Panc1 (cell line): Measurements from ENCODE around the gene TRABD2B. TPM values are rescaled to one million over a fixed set of nuclear protein-coding genes. Genes with fewer than 3 reads are reported as not detected.

Experiments used
- ATAC-seq: fragments of 200-7000 bp; cut with Tn5 transposase; 2 replicates; pipeline ENCODE4 v1.9.1; 2020; ENCODE audit warnings: mild to moderate bottlenecking, moderate library complexity
- BruUV-seq: library from RNA; stranded (reverse); fragments of 400-500 nt; replicated peaks from 2 replicates; lab custom pipeline; 2021; lab: Mats Ljungman, UMichigan
- CTCF ChIA-PET: fragments of 300-600 bp; sonication (Branson Sonifier 250); formaldehyde crosslinking; loops from one replicate; lab custom pipeline; 2022; ENCODE audit warnings: antibody characterized with exemption; lab: Charles Lee
- POLR2A ChIA-PET: fragments of 300-600 bp; sonication (Branson Sonifier 250); formaldehyde crosslinking; loops from one replicate; lab custom pipeline; 2022; ENCODE audit warnings: antibody characterized with exemption; lab: Charles Lee
- DNase-seq: peaks from one replicate; pipeline ENCODE4 v3.0.0-alpha.2; 2010; ENCODE audit warnings: low read depth, low spot score
- H3K27ac ChIP-seq: 2 replicates; pipeline ENCODE4 v1.5.1; 2011; ENCODE audit warnings: mild to moderate bottlenecking, low read length, inconsistent platforms
- H3K27me3 ChIP-seq: fragments of 200-500 bp; sonication (Bioruptor generic); 2 replicates; pipeline ENCODE4 v1.6.0; 2014; ENCODE audit warnings: low read length, inconsistent platforms; ENCODE audit not compliant: control insufficient read depth, insufficient read depth
- H3K36me3 ChIP-seq: fragments of 200-500 bp; sonication (Bioruptor generic); 2 replicates; pipeline ENCODE4 v1.5.1; 2014; ENCODE audit warnings: inconsistent platforms, mild to moderate bottlenecking, low read length, moderate library complexity; ENCODE audit not compliant: control insufficient read depth, insufficient read depth
- H3K4me1 ChIP-seq: 2 replicates; pipeline ENCODE4 v1.5.1; 2011; ENCODE audit warnings: inconsistent platforms, mild to moderate bottlenecking, low read length, moderate library complexity; ENCODE audit not compliant: control insufficient read depth, insufficient read depth
- H3K4me3 ChIP-seq, 2 experiments: 2 replicates each; pipeline ENCODE4 v1.5.1; 2011 to 2012; ENCODE audit warnings: low read depth in 2 of 2, low read length in 2 of 2, mild to moderate bottlenecking in 2 of 2, inconsistent platforms in 1 of 2, moderate library complexity in 1 of 2
- H3K9me3 ChIP-seq: fragments of 200-500 bp; sonication (Bioruptor generic); 2 replicates; pipeline ENCODE4 v1.5.1; 2014; ENCODE audit warnings: low read depth, mild to moderate bottlenecking, inconsistent platforms, low read length, moderate library complexity; ENCODE audit not compliant: control insufficient read depth, insufficient read depth
- POLR2AphosphoS5 ChIP-seq: IDR thresholded peaks from 2 replicates; pipeline ENCODE4 v1.6.1; 2012; ENCODE audit warnings: mild to moderate bottlenecking, low read depth, low read length, moderate library complexity
- SIN3A ChIP-seq: IDR thresholded peaks from 2 replicates; pipeline ENCODE4 v1.6.1; 2012; ENCODE audit warnings: low read depth, mild to moderate bottlenecking, low read length, moderate library complexity, borderline replicate concordance; ENCODE audit not compliant: insufficient read depth
- TCF7L2 ChIP-seq: IDR thresholded peaks from 2 replicates; pipeline ENCODE4 v1.6.1; 2011; ENCODE audit warnings: mild to moderate bottlenecking, low read depth, low read length, inconsistent platforms
- in situ Hi-C: cut with HindIII; loops from 2 replicates; pipeline ENCODE4 v1.10.0; 2016; ENCODE audit warnings: low sequenced_read_pairs, low pct_unique_long_range_greater_than_20kb
- intact Hi-C: fragments of 100-400 bp; cut with micrococcal nuclease; formaldehyde crosslinking; loops from one replicate; pipeline ENCODE4 v1.10.0; 2022; ENCODE audit not compliant: unreplicated experiment
- total RNA-seq: library from RNA; stranded (reverse); gene quantifications from one replicate; pipeline ENCODE4 v1.2.1, GENCODE V29; 2021; ENCODE audit not compliant: unreplicated experiment
- TF ChIP-seq, protein P1 (sequence below): fragments of 450-650 bp; IDR thresholded peaks from 2 replicates; pipeline ENCODE4 v1.5.1; 2017; ENCODE audit warnings: mild to moderate bottlenecking
- TF ChIP-seq, protein P2 (sequence below), 2 experiments: IDR thresholded peaks; 2 replicates each; pipeline ENCODE4 v1.6.1; 2011 to 2012; ENCODE audit warnings: low read depth in 2 of 2, control low read depth in 1 of 2, low read length in 1 of 2, mild to moderate bottlenecking in 1 of 2, moderate library complexity in 1 of 2; ENCODE audit not compliant: insufficient read depth in 1 of 2

Gene TRABD2B
- total RNA-seq, 1 experiment from 2014 or later = not detected

DNA sequence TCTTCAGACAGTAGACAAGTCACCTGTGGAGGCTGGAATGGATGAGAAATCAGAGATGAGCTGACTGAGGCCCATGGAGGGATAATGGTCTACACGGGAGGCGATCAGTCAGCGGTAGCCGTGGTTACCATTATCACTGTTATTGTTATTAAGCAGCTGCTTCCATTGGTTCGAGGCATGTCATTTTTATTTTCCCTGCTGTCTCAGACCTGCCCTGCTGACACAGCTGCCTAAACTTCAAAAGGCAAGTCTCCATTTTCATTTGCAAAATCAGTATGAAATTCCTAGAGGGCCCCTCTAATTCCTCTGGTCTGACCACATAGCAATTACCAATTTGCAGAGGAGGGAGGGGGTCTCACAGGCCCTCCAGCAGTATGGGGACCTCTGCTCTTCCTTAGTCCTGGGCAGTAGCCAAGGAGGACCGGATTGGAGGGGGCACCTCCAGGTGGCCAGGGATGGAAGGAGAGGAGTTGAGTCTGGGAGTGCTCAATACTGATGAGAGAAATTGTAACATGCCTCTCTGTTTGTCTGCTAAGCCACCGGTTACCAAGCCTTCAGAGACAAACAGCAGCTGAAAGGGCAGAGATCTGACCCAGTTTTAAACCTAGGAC lies 184.2 kb downstream of the TRABD2B start:
- ATAC-seq = peak; percentile 11; the same call in 1 of the 2 replicates
- H3K36me3 ChIP-seq = no peaks in the 10 kb centered on the region
- ChIA-PET POLR2A (no interaction called here), CTCF (no interaction called here)
- DNase-seq = no peak
- no TSS peak for BruUV-seq
- no peak for TF ChIP-seq SIN3A
- no peak for TF ChIP-seq POLR2AphosphoS5
- TF ChIP-seq, protein P1, sequence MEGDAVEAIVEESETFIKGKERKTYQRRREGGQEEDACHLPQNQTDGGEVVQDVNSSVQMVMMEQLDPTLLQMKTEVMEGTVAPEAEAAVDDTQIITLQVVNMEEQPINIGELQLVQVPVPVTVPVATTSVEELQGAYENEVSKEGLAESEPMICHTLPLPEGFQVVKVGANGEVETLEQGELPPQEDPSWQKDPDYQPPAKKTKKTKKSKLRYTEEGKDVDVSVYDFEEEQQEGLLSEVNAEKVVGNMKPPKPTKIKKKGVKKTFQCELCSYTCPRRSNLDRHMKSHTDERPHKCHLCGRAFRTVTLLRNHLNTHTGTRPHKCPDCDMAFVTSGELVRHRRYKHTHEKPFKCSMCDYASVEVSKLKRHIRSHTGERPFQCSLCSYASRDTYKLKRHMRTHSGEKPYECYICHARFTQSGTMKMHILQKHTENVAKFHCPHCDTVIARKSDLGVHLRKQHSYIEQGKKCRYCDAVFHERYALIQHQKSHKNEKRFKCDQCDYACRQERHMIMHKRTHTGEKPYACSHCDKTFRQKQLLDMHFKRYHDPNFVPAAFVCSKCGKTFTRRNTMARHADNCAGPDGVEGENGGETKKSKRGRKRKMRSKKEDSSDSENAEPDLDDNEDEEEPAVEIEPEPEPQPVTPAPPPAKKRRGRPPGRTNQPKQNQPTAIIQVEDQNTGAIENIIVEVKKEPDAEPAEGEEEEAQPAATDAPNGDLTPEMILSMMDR = no peak
- no peak for TF ChIP-seq TCF7L2
- TF ChIP-seq, protein P2, sequence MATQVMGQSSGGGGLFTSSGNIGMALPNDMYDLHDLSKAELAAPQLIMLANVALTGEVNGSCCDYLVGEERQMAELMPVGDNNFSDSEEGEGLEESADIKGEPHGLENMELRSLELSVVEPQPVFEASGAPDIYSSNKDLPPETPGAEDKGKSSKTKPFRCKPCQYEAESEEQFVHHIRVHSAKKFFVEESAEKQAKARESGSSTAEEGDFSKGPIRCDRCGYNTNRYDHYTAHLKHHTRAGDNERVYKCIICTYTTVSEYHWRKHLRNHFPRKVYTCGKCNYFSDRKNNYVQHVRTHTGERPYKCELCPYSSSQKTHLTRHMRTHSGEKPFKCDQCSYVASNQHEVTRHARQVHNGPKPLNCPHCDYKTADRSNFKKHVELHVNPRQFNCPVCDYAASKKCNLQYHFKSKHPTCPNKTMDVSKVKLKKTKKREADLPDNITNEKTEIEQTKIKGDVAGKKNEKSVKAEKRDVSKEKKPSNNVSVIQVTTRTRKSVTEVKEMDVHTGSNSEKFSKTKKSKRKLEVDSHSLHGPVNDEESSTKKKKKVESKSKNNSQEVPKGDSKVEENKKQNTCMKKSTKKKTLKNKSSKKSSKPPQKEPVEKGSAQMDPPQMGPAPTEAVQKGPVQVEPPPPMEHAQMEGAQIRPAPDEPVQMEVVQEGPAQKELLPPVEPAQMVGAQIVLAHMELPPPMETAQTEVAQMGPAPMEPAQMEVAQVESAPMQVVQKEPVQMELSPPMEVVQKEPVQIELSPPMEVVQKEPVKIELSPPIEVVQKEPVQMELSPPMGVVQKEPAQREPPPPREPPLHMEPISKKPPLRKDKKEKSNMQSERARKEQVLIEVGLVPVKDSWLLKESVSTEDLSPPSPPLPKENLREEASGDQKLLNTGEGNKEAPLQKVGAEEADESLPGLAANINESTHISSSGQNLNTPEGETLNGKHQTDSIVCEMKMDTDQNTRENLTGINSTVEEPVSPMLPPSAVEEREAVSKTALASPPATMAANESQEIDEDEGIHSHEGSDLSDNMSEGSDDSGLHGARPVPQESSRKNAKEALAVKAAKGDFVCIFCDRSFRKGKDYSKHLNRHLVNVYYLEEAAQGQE (IDR thresholded peaks at IDR 0.05; ENCODE audit: insufficient read depth in 1 of 2, low read depth in 2 of 2, low read length in 1 of 2) = no peak
- no peaks in the 10 kb centered on the region for H3K27me3 ChIP-seq
- intact Hi-C loops = no loop called here
- H3K9me3 ChIP-seq = no peaks in the 10 kb centered on the region
- H3K4me1 ChIP-seq = no peaks in the 10 kb centered on the region
- in situ Hi-C loops = no loop called here
- H3K27ac ChIP-seq = no peak overlapping the region
- no peak overlapping the region for H3K4me3 ChIP-seq

DNA sequence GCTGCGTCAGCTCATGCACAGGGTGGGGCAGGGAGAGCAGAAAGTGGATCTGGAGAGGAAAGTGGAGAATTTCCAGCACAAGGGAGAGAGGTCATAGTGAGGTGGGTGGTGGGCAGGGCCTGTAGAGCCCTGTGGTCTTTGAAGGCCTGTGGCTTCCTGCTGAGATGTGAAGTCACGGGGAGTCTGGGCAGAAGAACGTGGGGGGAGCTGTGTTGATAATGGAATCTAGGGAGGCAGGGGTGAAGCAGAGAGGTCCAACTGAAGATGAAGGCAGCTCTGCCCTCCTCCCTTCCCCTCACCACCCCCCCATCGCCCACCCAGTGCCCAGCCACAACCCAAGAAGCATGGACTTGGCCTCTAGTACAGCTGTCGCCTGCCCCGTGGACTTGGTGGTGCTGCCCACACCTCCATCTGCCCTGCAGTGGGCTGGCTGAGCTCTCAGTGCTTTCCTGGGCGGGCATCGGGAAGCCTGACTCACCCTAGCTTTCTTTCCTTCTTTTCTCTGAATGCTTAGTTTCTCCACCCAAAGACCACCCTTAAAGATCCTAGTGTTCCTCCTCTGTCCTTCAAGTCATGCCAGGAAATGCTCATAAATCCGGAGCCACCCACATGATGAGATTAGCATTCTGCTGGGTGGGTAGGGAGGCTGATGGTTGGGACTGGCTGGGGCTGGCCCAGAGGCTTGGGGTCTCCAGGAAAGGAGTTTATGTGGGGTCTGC lies 186.1 kb downstream of the TRABD2B start:
- no peak for DNase-seq
- no peaks in the 10 kb centered on the region for H3K4me1 ChIP-seq
- CTCF ChIA-PET = no interaction called here
- H3K4me3 ChIP-seq = no peak overlapping the region
- TF ChIP-seq, protein P2 (IDR thresholded peaks at IDR 0.05; ENCODE audit: insufficient read depth in 1 of 2, low read depth in 2 of 2, low read length in 1 of 2) = no peak
- no peak; the same call in 1 of the 2 replicates for ATAC-seq
- no peaks in the 10 kb centered on the region for H3K36me3 ChIP-seq
- no TSS peak for BruUV-seq
- no peak overlapping the region for H3K27ac ChIP-seq
- intact Hi-C loops = no loop called here
- POLR2A ChIA-PET = interaction anchor here (0.6 kb wide), 1 partner anchor 527 kb away, joined by 4 read pairs; no protein-coding TSS in a partner anchor
- no peaks in the 10 kb centered on the region for H3K27me3 ChIP-seq
- no peaks in the 10 kb centered on the region for H3K9me3 ChIP-seq
- in situ Hi-C loops = no loop called here
